Natural killer cell (primary cell): Measurements from ENCODE around the gene SPG11. TPM values are rescaled to one million over a fixed set of nuclear protein-coding genes. Genes with fewer than 3 reads are reported as not detected.
A peak's percentile ranks its signal among the peaks of the same experiment; 100 is the strongest.
"Not testable (repeated sequence)": the region's sequence is repeated elsewhere in the genome, so short reads cannot be mapped to it uniquely, and the experiment has no call there.

ENCODE experiments used
- ATAC-seq, 3 donors: fragments of 150-1000 bp in 2 of 3; fragments of 200-7000 bp in 1 of 3; cut with Tn5 transposase; 1 replicate in 1 of 3; 2 replicates in 2 of 3; pipeline ENCODE4 v1.10.0; 2021; ENCODE audit warnings: mild to moderate bottlenecking in 2 of 3, moderate library complexity in 2 of 3
- DNase-seq, 2 donors: peaks; one replicate each; pipeline versions ENCODE4 v3.0.0 to v3.0.0-alpha.2; 2013 to 2021; ENCODE audit warnings: mixed read lengths in 1 of 2
- H3K27ac ChIP-seq: one replicate; pipeline ENCODE4 v1.5.1; 2013; ENCODE audit warnings: mild to moderate bottlenecking, low read length
- H3K27me3 ChIP-seq: one replicate; pipeline ENCODE4 v1.6.1; 2013; ENCODE audit warnings: low read length; ENCODE audit not compliant: control insufficient read depth, insufficient read depth
- H3K36me3 ChIP-seq: one replicate; pipeline ENCODE4 v1.6.1; 2013; ENCODE audit warnings: low read length; ENCODE audit not compliant: control insufficient read depth, insufficient read depth
- H3K4me1 ChIP-seq: one replicate; pipeline ENCODE4 v1.6.1; 2013; ENCODE audit warnings: low read length; ENCODE audit not compliant: control insufficient read depth, insufficient read depth
- H3K4me3 ChIP-seq: one replicate; pipeline ENCODE4 v1.5.1; 2013; ENCODE audit warnings: low read length
- H3K9me3 ChIP-seq: one replicate; pipeline ENCODE4 v1.6.1; 2013; ENCODE audit warnings: low read length; ENCODE audit not compliant: control insufficient read depth, insufficient read depth
- H3K27ac Mint-ChIP-seq, 2 donors: one replicate each; pipeline ENCODE4 v1.8.0; 2022; ENCODE audit warnings: mild to moderate bottlenecking in 2 of 2, mixed read lengths in 2 of 2, moderate library complexity in 1 of 2
- H3K27me3 Mint-ChIP-seq, 2 donors: one replicate each; pipeline ENCODE4 v1.8.0; 2022; ENCODE audit warnings: low read depth in 2 of 2, mixed read lengths in 2 of 2
- H3K36me3 Mint-ChIP-seq: one replicate; pipeline ENCODE4 v1.8.0; 2022; ENCODE audit warnings: mixed read lengths
- H3K4me1 Mint-ChIP-seq, 2 donors: one replicate each; pipeline ENCODE4 v1.8.0; 2022; ENCODE audit warnings: mixed read lengths in 2 of 2
- H3K4me3 Mint-ChIP-seq: one replicate; pipeline ENCODE4 v1.8.0; 2022; ENCODE audit warnings: mild to moderate bottlenecking, moderate library complexity, mixed read lengths
- H3K9me3 Mint-ChIP-seq, 2 donors: one replicate each; pipeline ENCODE4 v1.8.0; 2022; ENCODE audit warnings: mixed read lengths in 2 of 2
- CTCF ChIP-seq: fragments of 200-600 bp; IDR thresholded peaks from one replicate; pipeline ENCODE4 v1.8.0; 2022; ENCODE audit warnings: antibody characterized with exemption
- WGBS: methylation state at CpG from one replicate; pipeline ENCODE4 v1.1.7; 2013; ENCODE audit warnings: missing lambda C conversion rate; ENCODE audit not compliant: insufficient coverage; 5-methylcytosine and 5-hydroxymethylcytosine counted together
- intact Hi-C: fragments of 100-400 bp; cut with micrococcal nuclease; formaldehyde crosslinking; loops from one replicate; pipeline ENCODE4 v1.14.2; 2022
- total RNA-seq, 4 donors: library from RNA; stranded (reverse); fragments of 120-200 nt in 1 of 4; gene quantifications; one replicate each; pipeline versions ENCODE4 v1.2.3 to v1.2.4, GENCODE V29; 2013 to 2022

Gene SPG11
- total RNA-seq, 3 donors from 2014 or later (not counting 1 experiment from before 2014, with no cell fraction given), result 123 to 154 (median 153) TPM

- no peak overlapping the region for H3K27ac ChIP-seq
- no peak for TF ChIP-seq CTCF
- Mint-ChIP-seq H3K9me3 (no peaks in the 10 kb centered on the region), H3K4me1 (peaks cover 25 to 28% of the 10 kb centered on the region in 2 donors), H3K36me3 (peaks cover 10% of the 10 kb centered on the region), H3K4me3 (no peak overlapping the region), H3K27me3 (no peaks in the 10 kb centered on the region), H3K27ac (no peak overlapping the region)
- DNase-seq (no peak), ATAC-seq (no peak)
- no peaks in the 10 kb centered on the region for H3K27me3 ChIP-seq
- intact Hi-C loops, result no loop called here
- H3K4me1 ChIP-seq, result peaks cover 7% of the 10 kb centered on the region
- peaks cover 2% of the 10 kb centered on the region for H3K9me3 ChIP-seq
- H3K36me3 ChIP-seq, result no peaks in the 10 kb centered on the region
- 100% methylated on average over 1 of the region's 1 CpG for WGBS
- no peak overlapping the region for H3K4me3 ChIP-seq
Measured at GRCh38 chr15:44692659-44693058, 29.2 kb upstream of the SPG11 start.

GRCh38 chr15:44690245-44690644 lies 26.8 kb upstream of the SPG11 start:
- H3K27me3 ChIP-seq, intact Hi-C loops, H3K27me3 Mint-ChIP-seq, H3K9me3 Mint-ChIP-seq, H3K4me3 ChIP-seq, H3K36me3 ChIP-seq, H3K4me3 Mint-ChIP-seq, H3K9me3 ChIP-seq, H3K27ac ChIP-seq: not testable (repeated sequence)
- H3K27ac Mint-ChIP-seq, result peak overlapping the region in 1 of 2 donors; percentile 67
- peaks cover 27% of the 10 kb centered on the region for H3K36me3 Mint-ChIP-seq
- WGBS, result 8% methylated on average over 1 of the region's 1 CpG
- H3K4me1 ChIP-seq, result peaks cover 10% of the 10 kb centered on the region
- ATAC-seq, result peak in 2 of 3 donors; percentile 35 to 47
- DNase-seq, result peak in 1 of 2 donors; percentile 47
- peaks cover 36 to 38% of the 10 kb centered on the region in 2 donors for H3K4me1 Mint-ChIP-seq

GRCh38 chr15:44689318-44689717 lies 25.9 kb upstream of the SPG11 start:
- 95% methylated on average over 2 of the region's 2 CpGs for WGBS

GRCh38 chr15:44682809-44683682 lies 19.6 kb upstream of the SPG11 start:
- ATAC-seq (peak; percentile 58 to 75 (median 62)), DNase-seq (peak; percentile 79 to 90)
- Mint-ChIP-seq H3K9me3 (peaks cover 3 to 16% of the 10 kb centered on the region in 2 donors), H3K27ac (peak overlapping the region; percentile 76 to 84), H3K36me3 (peaks cover 37% of the 10 kb centered on the region), H3K4me1 (peaks cover 87 to 88% of the 10 kb centered on the region in 2 donors), H3K4me3 (peak overlapping the region; percentile 72)
- Histone ChIP-seq H3K9me3 (peaks cover 16% of the 10 kb centered on the region), H3K4me1 (peaks cover 61% of the 10 kb centered on the region), H3K27ac (peak overlapping the region; percentile 87)
- 11% methylated on average over 8 of the region's 8 CpGs for WGBS
- H3K36me3 ChIP-seq, H3K27me3 ChIP-seq, H3K4me3 ChIP-seq, H3K27me3 Mint-ChIP-seq: not testable (repeated sequence)
- intact Hi-C loops, result loop anchor here (1.0 kb wide), 2 partner anchors 20 to 28 kb away; partner anchors contain the start of genes B2M, PATL2 and SPG11

More at GRCh38 chr15:44689318-44689717, 25.9 kb upstream of the SPG11 start:
- H3K36me3 Mint-ChIP-seq, result peaks cover 30% of the 10 kb centered on the region
- H3K4me3 Mint-ChIP-seq, H3K27ac ChIP-seq, DNase-seq, intact Hi-C loops, H3K4me3 ChIP-seq, H3K36me3 ChIP-seq, H3K27me3 Mint-ChIP-seq, H3K9me3 Mint-ChIP-seq, ATAC-seq, H3K27me3 ChIP-seq, H3K9me3 ChIP-seq: not testable (repeated sequence)
- H3K4me1 ChIP-seq, result peaks cover 15% of the 10 kb centered on the region
- peak overlapping the region; percentile 16 to 84 for H3K27ac Mint-ChIP-seq
- H3K4me1 Mint-ChIP-seq, result peaks cover 42 to 43% of the 10 kb centered on the region in 2 donors

- ATAC-seq, result no peak
- H3K27me3 Mint-ChIP-seq, result no peaks in the 10 kb centered on the region
- H3K4me3 ChIP-seq, result no peak overlapping the region
Measured at GRCh38 chr15:44682211-44682610, 18.7 kb upstream of the SPG11 start.

More at GRCh38 chr15:44682211-44682610, 18.7 kb upstream of the SPG11 start:
- intact Hi-C loops, result no loop called here
- no peak for TF ChIP-seq CTCF
- H3K27ac ChIP-seq, result peak overlapping the region; percentile 87
- H3K36me3 Mint-ChIP-seq, result peaks cover 29% of the 10 kb centered on the region
- WGBS, result 57% methylated on average over 2 of the region's 2 CpGs
- peaks cover 86 to 87% of the 10 kb centered on the region in 2 donors for H3K4me1 Mint-ChIP-seq
- H3K4me1 ChIP-seq, result peaks cover 69% of the 10 kb centered on the region
- DNase-seq, result no peak
- peak overlapping the region; percentile 76 to 84 for H3K27ac Mint-ChIP-seq
- peaks cover 3 to 16% of the 10 kb centered on the region in 2 donors for H3K9me3 Mint-ChIP-seq
- peak overlapping the region; percentile 72 for H3K4me3 Mint-ChIP-seq
- no peaks in the 10 kb centered on the region for H3K27me3 ChIP-seq
- H3K36me3 ChIP-seq, result no peaks in the 10 kb centered on the region
- peaks cover 14% of the 10 kb centered on the region for H3K9me3 ChIP-seq
